Right renal cortex interstitium (tissue), 3 donors: ENCODE data around the gene APLF. TPM values are rescaled to one million over a fixed set of nuclear protein-coding genes. Genes with fewer than 3 reads are reported as not detected.

Source experiments
- polyA plus RNA-seq, 3 donors: library from polyadenylated mRNA; unstranded; fragments of 120-200 nt; gene quantifications; one replicate each; pipeline ENCODE4 v1.2.1, GENCODE V29; 2013; ENCODE audit not compliant: insufficient read length in 3 of 3

Gene APLF
- polyA plus RNA-seq, 3 donors = 3.5 to 4.1 (median 3.9) TPM

Other genes with a start within 250 kb of the APLF start
- 10 to 100 TPM; 59.7 to 64.7 (median 62.8) TPM for gene PPP3R1, start 215.1 kb upstream of the APLF start, polyA plus RNA-seq
- gene CNRIP1, start 147.6 kb upstream of the APLF start, polyA plus RNA-seq = 10 to 100 TPM; 23.8 to 26.0 (median 24.2) TPM
- gene PLEK, start 102.3 kb upstream of the APLF start, polyA plus RNA-seq = 1 to 10 TPM; 6.9 to 10.0 (median 7.4) TPM
- gene FBXO48, start 291 bp upstream of the APLF start, polyA plus RNA-seq = 1 to 10 TPM; 1.7 to 2.0 (median 1.7) TPM
- gene PROKR1, start 176.0 kb downstream of the APLF start, polyA plus RNA-seq = under 1 TPM; 0.20 to 0.32 (median 0.31) TPM